ENCODE results near the gene ANO2.

The ANO2 gene

DNA sequence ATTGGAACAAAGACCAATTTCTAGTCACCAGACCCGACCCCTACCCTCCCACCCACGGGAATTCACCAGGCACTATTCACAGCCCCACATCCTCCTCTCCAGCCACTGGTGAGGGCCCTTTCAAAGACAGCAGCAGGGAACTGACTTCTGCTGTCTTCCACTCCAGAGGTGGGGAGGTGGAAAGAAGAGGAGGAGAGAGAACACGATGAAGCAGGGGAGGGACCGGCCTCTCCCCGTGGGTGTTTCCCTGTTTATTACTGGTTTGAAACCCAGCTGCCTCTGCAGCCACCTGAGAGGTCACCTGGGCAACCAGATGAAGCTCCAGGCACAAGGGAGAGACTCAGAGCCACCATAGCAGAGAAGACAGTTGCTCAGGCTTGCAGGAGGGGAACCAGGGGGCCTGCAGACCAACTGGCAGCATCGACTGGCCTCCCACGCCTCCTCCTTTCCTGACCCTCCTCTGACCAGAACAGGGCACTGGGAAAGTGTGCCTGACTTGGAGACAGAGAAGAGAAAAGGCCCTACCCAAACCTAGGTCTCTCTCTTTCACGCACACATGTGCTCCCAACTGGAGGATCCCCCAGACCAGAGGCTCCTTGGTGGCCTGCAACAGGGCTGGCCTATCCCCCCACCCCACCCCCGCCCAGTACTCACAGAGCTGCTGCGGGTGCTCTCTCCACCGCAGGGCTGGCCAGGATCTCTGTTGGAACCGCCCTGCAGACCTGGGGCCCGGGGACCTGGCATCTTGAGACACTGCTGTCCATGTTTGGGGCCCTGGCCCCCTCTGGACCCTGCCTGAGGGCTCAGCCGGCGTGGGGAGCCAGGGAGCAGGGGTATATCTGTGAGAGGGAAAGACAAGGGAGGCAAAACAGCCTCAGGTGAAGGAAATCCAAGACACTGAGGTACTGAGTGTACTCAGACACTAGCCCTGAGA, 22.8 kb downstream of the ANO2 start:
- no peak for FAIRE-seq

DNA sequence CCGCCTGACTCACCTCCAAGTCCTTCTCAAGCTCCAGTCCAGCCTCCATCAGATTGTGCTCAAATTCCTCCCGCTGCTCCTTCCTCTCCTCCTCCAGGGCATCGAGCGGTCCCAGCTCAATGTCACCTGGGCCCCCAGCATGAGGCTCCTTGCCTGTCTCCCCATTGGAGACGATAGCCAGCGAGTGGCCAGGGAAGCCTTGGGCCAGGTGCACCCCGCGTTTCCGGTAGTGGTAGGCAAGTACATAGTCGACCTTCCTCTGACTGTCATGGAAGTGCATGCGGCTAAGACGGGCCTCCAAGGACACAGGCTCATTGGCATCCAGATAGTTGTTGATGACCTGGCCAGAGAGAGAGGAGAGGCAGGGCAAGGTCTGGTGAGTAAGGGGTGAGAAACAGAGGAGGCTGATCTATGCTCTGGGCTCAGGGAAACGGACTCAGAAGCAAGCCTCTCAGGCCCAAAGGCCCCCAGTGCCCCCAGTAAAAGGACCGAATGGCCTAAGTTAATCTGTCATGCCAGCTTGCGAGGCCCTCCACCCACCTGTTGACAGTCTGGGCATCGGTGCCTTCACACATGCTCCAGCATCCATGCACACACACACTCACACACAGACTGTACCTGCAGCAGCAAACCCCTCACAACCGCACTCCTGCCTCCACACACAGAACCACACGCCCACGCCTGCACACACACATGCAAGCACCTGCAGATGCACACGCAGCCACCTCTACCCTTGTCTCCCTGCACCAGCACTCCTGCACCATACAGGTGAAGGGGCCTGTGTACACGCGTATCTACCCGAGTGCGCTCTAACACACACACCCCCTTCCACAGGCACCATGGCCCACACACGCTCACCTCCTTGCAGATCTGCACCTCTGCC, 23.8 kb downstream of the ANO2 start:
- FAIRE-seq (no peak), DNase-seq (ENCODE audit: extremely low spot score, insufficient read length, low read depth) (no peak)

More for the DNA sequence above, 22.8 kb downstream of the ANO2 start:
- DNase-seq (ENCODE audit: extremely low spot score, insufficient read length, low read depth) = no peak

DNA sequence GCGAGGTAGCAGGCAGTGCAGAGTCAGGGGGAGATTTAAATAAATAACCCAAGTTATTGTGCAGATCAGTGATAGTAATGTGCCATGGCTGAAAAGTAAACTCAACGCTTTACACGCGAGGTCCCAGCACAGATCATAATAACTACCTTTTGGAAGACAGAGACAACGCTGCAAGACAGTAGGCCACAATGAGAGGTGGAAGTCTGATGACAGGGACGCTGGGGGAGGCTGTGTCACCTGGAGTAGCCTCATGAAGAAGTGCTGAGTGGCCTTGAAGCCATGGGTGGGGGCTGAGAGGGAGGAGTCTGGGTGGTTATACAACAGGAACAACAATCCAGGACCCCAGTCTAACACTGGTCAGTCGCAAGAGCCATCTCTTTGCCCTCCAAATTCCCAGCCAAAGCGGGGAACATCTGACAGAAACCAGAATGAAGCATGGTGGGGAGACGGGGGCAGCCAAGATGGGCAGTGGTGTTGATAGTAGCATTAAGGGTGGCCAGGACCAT, 28.2 kb downstream of the ANO2 start:
- FAIRE-seq = no peak
- no peak for DNase-seq (ENCODE audit: extremely low spot score, insufficient read length, low read depth)

DNA sequence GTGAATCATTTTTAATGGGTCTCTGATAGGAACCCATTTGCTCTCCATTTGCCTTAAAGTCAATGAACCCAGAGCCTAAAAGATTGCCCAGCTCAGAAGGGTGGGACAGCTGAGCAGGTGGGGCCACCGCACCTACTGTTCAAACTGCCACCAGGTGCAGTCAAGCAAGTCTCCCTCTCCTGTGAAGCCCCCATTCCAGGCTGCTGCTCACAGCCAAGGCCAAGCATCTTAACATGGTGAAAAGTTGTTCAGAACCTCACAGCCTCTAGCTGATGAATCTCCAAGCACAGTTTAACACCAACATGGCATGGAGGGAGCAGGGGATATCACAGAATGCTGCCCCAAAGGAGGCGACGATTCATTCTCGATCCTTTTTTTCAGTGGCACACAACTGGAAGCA, 29.5 kb downstream of the ANO2 start:
- DNase-seq (ENCODE audit: extremely low spot score, insufficient read length, low read depth) (no peak), FAIRE-seq (no peak)

DNA sequence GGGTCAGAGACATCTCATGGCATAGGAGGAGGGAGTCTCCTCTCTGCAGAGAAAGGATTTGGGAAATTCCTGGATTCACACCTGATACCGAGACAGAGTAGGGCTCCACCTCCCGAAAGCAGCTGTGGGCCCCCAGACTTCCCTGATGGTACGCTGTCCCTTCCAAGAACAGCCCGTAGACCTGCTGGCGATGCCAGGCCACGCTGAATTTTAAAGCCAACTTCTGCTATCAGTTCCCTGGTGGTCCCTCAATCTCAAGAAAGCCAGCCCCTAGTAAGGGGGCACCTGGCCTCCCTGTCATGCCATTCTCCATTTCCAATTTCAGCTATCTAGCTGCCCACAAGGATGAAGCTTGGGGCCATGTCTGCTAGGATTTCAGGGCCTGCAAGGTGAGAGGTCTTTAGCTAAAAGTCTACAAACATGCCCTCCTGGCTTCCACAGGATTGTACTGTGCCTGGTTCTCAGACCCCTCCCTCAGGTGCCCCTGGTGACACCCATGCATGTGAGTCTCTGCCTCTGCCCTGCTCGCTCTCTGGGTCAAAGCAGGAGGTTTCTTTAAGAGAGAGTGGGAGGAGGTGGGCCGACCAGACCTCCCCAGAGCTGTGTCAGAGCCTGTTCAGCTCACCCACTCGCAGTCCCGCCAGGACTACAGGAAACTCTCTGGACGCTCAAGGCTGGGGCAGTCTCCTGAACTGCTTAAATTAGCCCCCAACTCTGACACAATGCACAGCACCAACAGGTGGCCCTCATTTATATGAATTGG, 30.5 kb downstream of the ANO2 start:
- FAIRE-seq (no peak), DNase-seq (ENCODE audit: extremely low spot score, insufficient read length, low read depth) (no peak)

DNA sequence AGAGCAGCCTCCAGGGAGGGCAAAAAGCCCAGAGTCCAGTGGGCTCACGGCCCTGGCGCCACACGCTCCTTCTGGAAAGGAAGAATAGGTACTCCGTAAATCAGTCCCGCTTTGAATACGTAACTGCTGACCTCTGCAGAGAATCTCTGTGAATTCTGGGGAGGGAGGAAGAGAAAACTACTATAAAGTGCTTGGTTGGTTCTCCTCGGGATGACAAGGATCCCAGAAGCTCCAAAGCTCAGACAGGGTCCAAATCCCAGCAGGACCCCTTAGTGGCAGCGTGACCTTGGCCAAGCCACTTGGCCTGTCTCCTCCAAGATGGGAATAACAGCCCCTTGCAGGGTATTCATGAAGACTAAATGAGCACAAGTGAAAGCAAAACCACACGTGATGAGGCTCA, 31.7 kb downstream of the ANO2 start:
- FAIRE-seq (no peak), DNase-seq (ENCODE audit: extremely low spot score, insufficient read length, low read depth) (no peak)

DNA sequence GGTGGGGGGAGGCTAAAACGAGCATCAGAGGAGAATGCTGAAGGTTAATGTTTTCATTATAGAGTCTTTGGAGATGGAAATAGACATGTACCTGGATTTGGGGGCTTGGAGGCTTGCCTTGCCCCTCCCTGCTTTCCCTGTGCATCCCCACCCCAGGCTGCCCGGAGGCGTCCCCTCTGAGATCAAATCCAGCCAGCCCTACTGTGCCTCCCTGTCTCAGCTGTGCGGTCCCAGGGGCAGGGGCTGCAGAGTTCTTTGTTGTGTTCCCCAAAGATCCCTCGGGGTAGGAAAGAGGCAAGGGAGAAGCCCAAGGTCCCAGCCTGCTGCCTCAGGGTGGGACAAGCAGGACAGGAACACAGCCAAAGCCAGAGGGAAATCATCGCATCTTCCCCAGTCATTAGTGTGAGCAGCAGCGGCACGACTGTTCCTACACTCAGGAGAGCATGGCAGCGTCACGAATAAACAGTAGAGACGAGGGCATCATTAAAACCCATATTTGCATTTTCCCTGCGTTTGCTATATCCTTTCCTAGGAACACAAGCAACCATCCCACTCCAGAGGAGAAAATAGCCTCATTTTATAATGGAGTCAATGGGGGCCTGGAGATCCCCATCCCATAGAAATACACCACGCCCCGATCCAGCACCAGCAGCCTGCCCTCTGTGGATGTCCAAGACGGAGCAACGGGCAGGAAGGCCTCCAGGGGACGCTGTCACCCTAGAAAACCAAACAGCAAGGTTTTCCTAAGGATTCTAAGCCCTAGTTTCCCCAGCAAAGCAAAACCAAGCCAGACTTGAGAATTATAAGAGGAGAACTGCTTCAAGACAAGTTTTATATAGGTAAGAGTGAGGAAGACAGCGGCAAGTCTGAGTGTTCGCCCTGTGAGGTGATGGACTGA, 32.4 kb downstream of the ANO2 start:
- no peak for DNase-seq (ENCODE audit: extremely low spot score, insufficient read length, low read depth)
- FAIRE-seq = no peak

DNA sequence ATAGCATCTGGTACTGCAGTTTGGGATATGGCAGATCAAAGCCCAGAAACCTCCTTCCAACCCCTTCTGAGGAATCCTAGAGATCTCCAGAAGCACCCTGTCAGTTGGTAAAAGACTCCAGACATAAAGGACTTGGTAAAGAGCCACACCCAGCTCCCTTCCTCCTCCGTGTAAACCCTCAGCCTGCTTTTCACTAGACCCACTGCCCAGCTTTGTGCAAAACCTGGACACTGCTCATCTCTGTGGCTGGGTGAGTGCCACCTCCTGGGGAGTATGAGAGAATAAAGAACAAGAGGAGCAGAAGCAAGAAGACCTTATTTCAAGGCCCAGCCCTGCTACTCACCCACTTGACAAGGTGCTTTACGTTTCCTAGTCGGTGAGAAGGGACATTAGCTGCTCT, 33.0 kb downstream of the ANO2 start:
- DNase-seq (ENCODE audit: extremely low spot score, insufficient read length, low read depth) = no peak
- FAIRE-seq = no peak

DNA sequence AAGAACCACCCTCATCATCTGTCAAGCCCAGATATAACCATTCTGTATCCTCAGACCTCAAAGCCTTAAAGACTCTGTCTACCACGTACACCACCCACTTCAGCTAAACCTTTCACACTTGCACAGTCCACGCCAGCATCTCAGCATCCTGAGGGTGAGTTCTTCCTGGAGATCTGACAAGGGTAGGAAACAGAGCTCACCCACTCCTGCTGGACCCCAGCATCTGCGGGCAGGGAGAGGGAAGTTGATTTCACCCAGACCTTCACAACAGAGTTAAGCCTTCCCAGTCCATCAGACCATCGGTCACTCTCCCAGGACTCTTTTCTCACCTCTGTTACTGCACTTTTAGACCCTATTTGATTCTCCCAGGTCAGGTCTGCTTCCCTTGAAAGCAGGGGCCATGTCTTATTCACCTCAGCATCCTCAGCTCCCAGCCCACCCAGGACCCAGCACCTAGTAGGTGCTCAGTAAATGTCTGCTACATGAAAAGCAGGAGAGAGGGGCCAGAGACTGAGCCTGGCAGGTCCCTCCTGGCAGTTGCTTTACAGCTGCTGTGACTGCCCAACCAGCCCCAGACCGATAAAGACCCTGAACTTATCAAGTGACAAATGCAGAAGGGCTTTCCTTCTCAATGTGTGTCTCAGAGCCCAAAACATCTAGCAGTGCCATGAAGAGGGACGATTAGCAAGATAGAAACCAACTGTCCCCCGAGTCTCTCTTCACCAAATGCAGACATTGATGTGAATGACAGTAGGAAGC, 34.1 kb downstream of the ANO2 start:
- no peak for FAIRE-seq
- DNase-seq (ENCODE audit: extremely low spot score, insufficient read length, low read depth) = no peak

DNA sequence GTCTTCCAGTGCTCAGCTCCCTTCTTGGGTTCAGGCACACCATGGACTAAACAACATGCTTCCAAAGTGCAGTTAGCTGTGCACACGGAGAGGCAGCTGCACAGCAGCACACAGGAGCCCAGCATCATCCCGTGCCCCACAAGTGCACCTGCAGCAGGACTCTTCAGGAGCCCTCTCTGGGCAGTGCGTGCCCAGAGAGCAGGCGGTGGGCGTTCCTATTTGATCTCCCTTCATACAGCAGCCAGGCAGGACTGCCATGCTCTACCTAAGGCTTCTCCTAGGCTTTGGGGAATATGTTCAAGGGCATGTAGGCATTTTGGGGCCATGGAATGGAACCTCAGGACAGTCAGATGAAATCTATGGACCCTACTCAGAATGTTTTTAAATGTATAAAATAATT, 35.5 kb downstream of the ANO2 start:
- no peak for FAIRE-seq
- DNase-seq (ENCODE audit: extremely low spot score, insufficient read length, low read depth) = no peak

DNA sequence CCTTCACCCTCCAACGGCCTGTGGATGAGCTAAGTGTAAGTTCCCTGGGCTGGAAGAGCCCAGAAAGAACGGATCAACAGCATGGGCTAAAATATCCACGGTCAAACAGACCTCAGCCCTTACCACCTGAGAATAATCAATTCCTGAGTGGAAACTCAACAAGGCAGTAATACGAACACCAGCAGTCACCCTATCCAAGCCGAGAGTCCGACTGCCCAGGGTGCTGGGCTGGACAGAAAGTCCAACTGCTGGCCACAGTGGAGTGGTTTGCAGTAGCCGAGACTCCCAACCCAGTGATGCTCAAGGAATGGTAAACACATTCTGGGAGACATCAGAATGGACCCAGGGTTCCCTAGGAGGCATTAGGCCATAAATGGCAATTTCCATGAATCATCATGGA, 36.8 kb downstream of the ANO2 start:
- FAIRE-seq (no peak), DNase-seq (ENCODE audit: extremely low spot score, insufficient read length, low read depth) (no peak)

DNA sequence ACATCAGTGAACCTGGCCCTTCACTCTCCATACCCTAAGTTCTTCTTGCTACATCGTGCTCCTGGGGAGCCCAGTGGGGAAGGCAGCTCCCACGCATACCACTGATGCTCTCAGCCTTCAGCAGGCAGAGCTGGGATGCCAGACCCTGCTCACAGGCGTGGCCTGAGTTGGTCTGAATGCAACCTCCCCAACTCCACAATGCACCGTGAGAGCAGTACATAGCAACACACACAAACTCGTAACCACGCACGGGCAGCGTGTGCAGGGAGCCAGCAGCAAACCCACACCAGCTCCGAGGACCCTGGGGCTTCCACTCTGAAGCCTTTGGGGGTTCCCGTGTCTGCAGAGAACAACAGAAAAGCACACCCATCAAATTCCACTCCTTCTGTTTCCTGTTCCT, 37.3 kb downstream of the ANO2 start:
- FAIRE-seq (no peak), DNase-seq (ENCODE audit: extremely low spot score, insufficient read length, low read depth) (no peak)

DNA sequence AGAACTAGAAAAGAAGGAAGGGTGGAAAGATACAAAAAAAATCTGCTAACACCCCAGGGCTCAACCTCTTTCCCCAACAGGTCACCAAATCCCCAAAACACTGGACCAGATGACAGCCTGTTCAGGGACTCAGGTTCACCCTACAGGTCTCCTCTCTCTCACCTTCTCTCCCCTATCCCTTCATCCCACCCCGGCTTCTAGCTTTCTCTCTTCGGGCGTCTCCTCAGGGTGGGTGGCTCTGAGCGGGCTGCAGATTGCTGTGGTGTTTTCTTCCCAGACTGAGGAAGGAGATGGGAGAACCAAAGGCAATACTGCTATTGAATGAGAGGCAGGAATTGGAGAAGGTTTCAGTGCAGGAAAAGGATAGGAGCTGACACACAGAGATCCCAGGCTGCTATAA, 39.3 kb downstream of the ANO2 start:
- DNase-seq (ENCODE audit: extremely low spot score, insufficient read length, low read depth) = no peak

DNA sequence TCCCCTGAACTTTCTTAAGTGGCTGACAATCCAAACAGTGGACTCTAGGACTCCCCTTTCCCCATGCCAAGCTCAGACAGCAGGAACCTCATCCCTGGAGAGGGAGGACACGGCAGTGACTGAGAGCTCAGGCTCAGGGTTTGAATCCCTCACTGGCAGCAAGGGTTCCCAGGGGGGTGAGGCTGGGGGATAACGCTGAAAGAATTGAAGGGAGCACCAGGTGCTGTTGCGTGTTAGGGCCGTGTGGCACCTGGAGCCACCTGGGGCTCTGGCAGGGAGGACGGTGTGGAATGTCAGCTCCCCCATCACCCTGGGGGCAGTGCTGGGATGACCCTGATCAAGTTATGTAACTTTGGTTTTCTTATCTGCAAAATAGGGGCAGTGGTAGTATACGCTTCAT, 40.1 kb downstream of the ANO2 start:
- FAIRE-seq (no peak), DNase-seq (ENCODE audit: extremely low spot score, insufficient read length, low read depth) (no peak)

More for the DNA sequence above, 39.3 kb downstream of the ANO2 start:
- FAIRE-seq = no peak

DNA sequence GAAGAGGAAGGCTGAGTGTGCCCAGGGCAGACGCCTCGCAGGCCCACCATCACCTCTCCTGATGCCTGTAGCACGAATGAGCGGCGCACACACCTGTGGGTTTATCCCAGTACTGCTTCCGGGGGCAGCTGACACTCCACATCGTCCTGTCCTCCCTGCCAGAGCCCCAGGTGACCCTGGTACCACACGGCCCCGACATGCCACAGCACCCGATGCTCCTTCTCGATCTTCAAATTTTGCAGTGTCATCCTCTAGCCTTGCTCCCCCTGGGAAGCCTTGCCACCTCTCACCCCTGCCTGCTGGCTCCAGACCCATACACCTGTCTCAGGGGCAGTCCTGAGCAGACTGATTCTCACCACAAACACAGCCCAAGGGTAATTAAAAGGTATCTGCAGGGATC, 40.6 kb downstream of the ANO2 start:
- DNase-seq (ENCODE audit: extremely low spot score, insufficient read length, low read depth) = no peak
- FAIRE-seq = no peak

DNA sequence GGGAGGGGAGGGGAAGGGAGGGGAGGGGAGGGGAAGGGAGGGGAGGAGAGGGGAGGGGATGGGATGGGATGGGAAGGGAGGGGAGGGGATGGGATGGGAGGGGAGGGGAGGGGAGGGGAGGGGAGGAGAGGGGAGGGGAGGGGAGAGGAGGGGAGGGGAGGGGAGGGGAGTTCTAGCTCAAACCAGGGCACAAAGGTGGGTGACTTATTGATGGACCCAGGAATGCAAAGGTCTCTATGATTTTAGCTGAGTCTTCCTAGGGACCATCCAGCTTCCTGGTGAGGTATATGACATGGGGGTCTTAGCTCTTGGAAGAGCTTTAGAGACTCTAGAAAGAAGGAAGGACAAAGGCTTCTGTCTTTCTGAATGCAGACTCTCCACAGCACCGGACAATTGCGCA, 42.3 kb downstream of the ANO2 start:
- DNase-seq (ENCODE audit: extremely low spot score, insufficient read length, low read depth) (no peak), FAIRE-seq (no peak)

DNA sequence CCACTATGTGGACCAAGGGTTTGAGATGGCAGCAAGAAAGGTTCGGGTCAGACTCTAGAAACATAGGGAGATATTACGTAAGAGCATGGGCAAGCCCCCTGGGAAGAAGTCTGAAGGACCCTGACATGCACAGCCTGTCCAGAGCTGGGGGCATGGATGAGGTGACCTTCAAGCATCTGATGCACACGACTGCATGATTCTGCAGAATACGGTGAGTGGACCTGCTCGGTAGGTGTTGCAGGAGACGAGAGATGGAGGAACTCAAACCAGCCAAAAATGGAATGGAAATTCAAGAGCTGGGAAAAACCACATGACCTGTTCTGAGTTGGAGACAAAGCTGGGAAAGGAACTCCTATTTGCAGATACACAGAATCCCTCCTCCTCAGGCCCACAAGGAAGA, 43.6 kb downstream of the ANO2 start:
- no peak for DNase-seq (ENCODE audit: extremely low spot score, insufficient read length, low read depth)
- FAIRE-seq = no peak

DNA sequence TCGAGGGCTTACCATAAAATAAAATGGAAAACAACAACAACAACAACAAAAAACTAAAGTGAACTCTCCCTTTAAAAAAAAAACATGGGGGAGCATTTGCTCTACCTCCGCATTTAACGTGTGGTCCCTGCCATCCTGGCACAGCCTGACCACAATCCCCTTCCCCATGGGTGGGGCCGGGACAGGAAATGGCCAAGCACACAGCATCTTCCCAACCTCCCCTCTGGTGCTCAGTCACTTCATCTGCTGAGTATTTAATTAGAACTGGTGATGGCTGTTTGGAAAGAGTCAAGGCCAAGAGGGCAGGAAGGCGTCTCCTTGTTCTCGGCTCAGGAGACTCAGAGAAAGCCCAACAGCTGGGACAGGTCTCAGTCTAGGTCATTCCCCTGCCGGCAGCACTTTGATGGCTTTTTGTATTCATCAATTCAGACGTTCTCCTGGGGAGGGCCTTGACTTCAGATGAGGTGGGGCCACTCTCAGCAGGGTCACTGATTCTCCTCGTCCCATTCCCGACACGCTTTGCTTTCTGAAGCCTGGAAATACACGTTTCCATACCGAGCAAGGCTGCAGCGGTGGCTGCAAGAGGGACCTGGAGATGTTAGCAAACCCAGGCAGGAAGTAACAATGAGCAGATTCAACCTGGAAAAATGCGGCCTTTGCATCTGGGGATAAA, 44.4 kb downstream of the ANO2 start:
- FAIRE-seq = no peak

More for the DNA sequence above, 44.4 kb downstream of the ANO2 start:
- no peak for DNase-seq (ENCODE audit: extremely low spot score, insufficient read length, low read depth)

Data from GM18507 (cell line).